ENCODE data around the gene TTC21A. TPM values are rescaled to one million over a fixed set of nuclear protein-coding genes. Genes with fewer than 3 reads are reported as not detected.

The TTC21A gene
- total and polyA plus RNA-seq, 10 of the 15 experiments (the other 5 are each of a cell fraction or from before 2014, with no cell fraction given): 0.62 to 3.2 (median 1.2) TPM

DNA sequence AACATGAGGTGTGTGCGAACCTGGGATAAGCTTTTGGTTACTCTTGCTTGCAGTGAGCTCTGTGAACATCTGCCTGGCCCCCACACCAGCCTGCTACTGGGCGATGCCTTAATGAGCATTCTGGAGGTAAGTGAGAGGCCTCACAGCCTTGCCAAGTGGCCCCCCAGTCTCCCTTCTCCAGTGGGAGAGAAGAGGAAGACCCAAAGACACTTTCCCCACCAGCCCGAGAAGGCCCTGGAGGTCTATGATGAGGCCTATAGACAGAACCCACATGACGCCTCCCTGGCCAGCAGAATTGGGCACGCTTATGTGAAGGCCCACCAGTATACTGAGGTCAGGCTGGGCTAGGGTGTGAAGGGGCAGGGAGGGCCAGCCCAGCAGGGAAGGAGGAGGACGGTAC lies 22.5 kb downstream of the TTC21A start:
- Histone ChIP-seq H2AFZ (ENCODE audit: control insufficient read depth, low read depth, low read length) (no peak overlapping the region), H3K4me3 (no peak overlapping the region), H3K4me2 (ENCODE audit: control insufficient read depth, insufficient read depth) (no peak overlapping the region), H3K4me1 (ENCODE audit: control insufficient read depth, insufficient read depth, low read length) (peaks cover 15% of the 10 kb centered on the region), H3K27me3 (replicated peaks in 1 of 2; ENCODE audit: control insufficient read depth in 2 of 2, insufficient read depth in 2 of 2, low read length in 1 of 2) (no peaks in the 10 kb centered on the region), H3K27ac (ENCODE audit: control insufficient read depth, insufficient read depth) (no peak overlapping the region), H4K20me1 (ENCODE audit: control insufficient read depth, insufficient read depth) (no peaks in the 10 kb centered on the region), H3K79me2 (ENCODE audit: control insufficient read depth, insufficient read depth, low read length) (no peaks in the 10 kb centered on the region), H3K9ac (ENCODE audit: control insufficient read depth, insufficient read depth, low read length) (no peak overlapping the region), H3K9me3 (replicated peaks; ENCODE audit: control insufficient read depth, insufficient read depth, low read length) (no peaks in the 10 kb centered on the region), H3K36me3 (ENCODE audit: control insufficient read depth in 2 of 2, insufficient read depth in 2 of 2, low read length in 1 of 2) (no peaks in the 10 kb centered on the region; a peak in 1 of 4 replicates)
- RAD21 ChIA-PET (ENCODE audit: unreplicated experiment): interaction anchor here (0.6 kb wide), 1 partner anchor 86 kb away, joined by 5 read pairs; no protein-coding TSS in a partner anchor
- POLR2A ChIA-PET: interaction anchor here (1.4 kb wide), 1 partner anchor 16 kb away, joined by 4 read pairs; no protein-coding TSS in a partner anchor
- FAIRE-seq: no peak
- intact Hi-C loops (cut with micrococcal nuclease; ENCODE audit: unreplicated experiment) (no loop called here), in situ Hi-C loops (cut with MboI) (no loop called here)
- WGBS (ENCODE audit: insufficient coverage, insufficient replicate concordance, low lambda C conversion rate, missing lambda C conversion rate): 91% methylated on average over 6 of the region's 6 CpGs
- CTCF ChIA-PET: interaction anchor here (1.0 to 3.2 kb wide), 2 partner anchors 48 to 158 kb away, joined by 3 to 15 read pairs; no protein-coding TSS in a partner anchor
- DNase-seq (ENCODE audit: low read depth, low spot score): no peak
- TF ChIP-seq, protein P1, sequence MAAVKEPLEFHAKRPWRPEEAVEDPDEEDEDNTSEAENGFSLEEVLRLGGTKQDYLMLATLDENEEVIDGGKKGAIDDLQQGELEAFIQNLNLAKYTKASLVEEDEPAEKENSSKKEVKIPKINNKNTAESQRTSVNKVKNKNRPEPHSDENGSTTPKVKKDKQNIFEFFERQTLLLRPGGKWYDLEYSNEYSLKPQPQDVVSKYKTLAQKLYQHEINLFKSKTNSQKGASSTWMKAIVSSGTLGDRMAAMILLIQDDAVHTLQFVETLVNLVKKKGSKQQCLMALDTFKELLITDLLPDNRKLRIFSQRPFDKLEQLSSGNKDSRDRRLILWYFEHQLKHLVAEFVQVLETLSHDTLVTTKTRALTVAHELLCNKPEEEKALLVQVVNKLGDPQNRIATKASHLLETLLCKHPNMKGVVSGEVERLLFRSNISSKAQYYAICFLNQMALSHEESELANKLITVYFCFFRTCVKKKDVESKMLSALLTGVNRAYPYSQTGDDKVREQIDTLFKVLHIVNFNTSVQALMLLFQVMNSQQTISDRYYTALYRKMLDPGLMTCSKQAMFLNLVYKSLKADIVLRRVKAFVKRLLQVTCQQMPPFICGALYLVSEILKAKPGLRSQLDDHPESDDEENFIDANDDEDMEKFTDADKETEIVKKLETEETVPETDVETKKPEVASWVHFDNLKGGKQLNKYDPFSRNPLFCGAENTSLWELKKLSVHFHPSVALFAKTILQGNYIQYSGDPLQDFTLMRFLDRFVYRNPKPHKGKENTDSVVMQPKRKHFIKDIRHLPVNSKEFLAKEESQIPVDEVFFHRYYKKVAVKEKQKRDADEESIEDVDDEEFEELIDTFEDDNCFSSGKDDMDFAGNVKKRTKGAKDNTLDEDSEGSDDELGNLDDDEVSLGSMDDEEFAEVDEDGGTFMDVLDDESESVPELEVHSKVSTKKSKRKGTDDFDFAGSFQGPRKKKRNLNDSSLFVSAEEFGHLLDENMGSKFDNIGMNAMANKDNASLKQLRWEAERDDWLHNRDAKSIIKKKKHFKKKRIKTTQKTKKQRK (IDR thresholded peaks at IDR 0.05; ENCODE audit: low read depth, low read length): no peak
- TF ChIP-seq FOS (IDR thresholded peaks at IDR 0.05; ENCODE audit: borderline replicate concordance, extremely low read depth, insufficient read length): no peak
- no peak for TF ChIP-seq NRF1 (conservative IDR thresholded peaks at IDR 0.05; ENCODE audit: low read depth, low read length)
- no peak for TF ChIP-seq MXI1 (IDR thresholded peaks at IDR 0.05; ENCODE audit: low read depth, low read length)
- no peak for TF ChIP-seq CBX3 (IDR thresholded peaks at IDR 0.05; ENCODE audit: borderline replicate concordance, low read depth)
- TF ChIP-seq SUPT20H (IDR thresholded peaks at IDR 0.05; ENCODE audit: borderline replicate concordance, control insufficient read depth, low read depth, low read length): no peak
- no peak for ATAC-seq
- SMC1A ChIA-PET (ENCODE audit: uncharacterized antibody, unreplicated experiment): interaction anchor here (1.0 to 1.7 kb wide), 2 partner anchors 25 to 158 kb away, joined by 4 to 6 read pairs; no protein-coding TSS in a partner anchor
- BruUV-seq (replicated peaks): no TSS peak
